ENCODE data around the gene FAM131B.

DNA sequence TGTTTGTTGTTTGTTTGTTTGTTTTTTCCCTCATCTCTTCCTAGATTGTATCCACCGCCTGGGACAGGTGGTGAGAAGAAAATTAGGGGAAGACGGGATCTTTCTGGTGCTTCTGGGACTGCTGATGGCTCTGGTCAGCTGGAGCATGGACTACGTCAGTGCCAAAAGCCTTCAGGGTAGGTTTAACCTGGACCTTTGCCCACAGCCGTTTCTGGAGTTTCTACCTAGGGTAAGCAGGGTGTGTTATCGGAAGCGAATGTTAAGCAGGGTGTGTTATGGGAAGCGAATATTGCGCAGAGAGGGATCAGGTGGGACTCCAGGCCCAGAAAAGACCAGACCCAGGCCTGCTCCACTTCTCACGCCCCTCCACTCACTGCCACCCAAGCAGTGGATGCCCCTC, 41.9 kb downstream of the FAM131B start:
- TF ChIP-seq, protein P1, sequence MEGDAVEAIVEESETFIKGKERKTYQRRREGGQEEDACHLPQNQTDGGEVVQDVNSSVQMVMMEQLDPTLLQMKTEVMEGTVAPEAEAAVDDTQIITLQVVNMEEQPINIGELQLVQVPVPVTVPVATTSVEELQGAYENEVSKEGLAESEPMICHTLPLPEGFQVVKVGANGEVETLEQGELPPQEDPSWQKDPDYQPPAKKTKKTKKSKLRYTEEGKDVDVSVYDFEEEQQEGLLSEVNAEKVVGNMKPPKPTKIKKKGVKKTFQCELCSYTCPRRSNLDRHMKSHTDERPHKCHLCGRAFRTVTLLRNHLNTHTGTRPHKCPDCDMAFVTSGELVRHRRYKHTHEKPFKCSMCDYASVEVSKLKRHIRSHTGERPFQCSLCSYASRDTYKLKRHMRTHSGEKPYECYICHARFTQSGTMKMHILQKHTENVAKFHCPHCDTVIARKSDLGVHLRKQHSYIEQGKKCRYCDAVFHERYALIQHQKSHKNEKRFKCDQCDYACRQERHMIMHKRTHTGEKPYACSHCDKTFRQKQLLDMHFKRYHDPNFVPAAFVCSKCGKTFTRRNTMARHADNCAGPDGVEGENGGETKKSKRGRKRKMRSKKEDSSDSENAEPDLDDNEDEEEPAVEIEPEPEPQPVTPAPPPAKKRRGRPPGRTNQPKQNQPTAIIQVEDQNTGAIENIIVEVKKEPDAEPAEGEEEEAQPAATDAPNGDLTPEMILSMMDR (IDR thresholded peaks at IDR 0.05; ENCODE audit: low read depth, low read length, poor library complexity, severe bottlenecking): no peak
- no peak for TF ChIP-seq EZH2phosphoT487 (IDR thresholded peaks at IDR 0.05; ENCODE audit: borderline replicate concordance, low read length)

Measured in DOHH2 (cell line).